ENCODE measurements around the gene TFRC. TPM values are rescaled to one million over a fixed set of nuclear protein-coding genes. Genes with fewer than 3 reads are reported as not detected.
A peak's percentile ranks its signal among the peaks of the same experiment; 100 is the strongest.

TFRC gene
- total and polyA plus RNA-seq, 2 experiments from 2014 or later = 35.5 to 187 TPM

DNA sequence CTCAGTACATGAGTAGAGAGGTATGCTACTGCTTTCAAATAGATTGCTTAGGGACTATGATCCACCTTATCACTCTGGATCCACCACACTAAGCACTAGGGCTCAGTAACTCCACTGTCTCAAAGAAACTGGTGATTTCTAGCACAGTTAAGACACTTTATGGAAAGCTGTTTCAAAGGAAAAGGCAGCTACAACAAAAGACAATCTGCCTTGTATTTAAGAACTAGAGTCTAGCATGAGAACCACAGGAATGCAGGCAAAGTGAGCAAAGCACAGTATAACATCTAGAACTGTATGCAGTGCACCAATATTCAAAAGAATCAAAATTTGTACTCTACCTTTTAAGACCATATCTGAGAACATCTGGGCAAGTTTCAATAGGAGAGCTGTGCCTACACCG is 17.9 kb downstream of the TFRC start:
- Mint-ChIP-seq H3K9me3 (no peaks in the 10 kb centered on the region), H3K4me3 (no peak overlapping the region), H3K27me3 (ENCODE audit: insufficient read depth, low read depth, poor library complexity) (no peaks in the 10 kb centered on the region), H3K4me1 (peaks cover 15% of the 10 kb centered on the region), H3K27ac (peak overlapping the region; percentile 58; the same call in 1 of the 2 replicates), H3K36me3 (ENCODE audit: low read depth) (peaks cover 97% of the 10 kb centered on the region)
- Histone ChIP-seq H3K27ac (ENCODE audit: low read depth) (peak overlapping the region; percentile 15; the same call in 1 of the 2 replicates), H3F3A (replicated peaks; ENCODE audit: low read depth) (peaks cover 6% of the 10 kb centered on the region; the same call in 1 of the 2 replicates), H3K9me2 (ENCODE audit: insufficient read depth) (no peaks in the 10 kb centered on the region), H3K4me3 (no peak overlapping the region), H2AFZ (no peak overlapping the region), H3K4me2 (no peak overlapping the region), H3K4me1 (ENCODE audit: insufficient read depth) (peaks cover 14% of the 10 kb centered on the region), H3K27me3 (ENCODE audit: insufficient read depth) (no peaks in the 10 kb centered on the region), H3K36me3 (ENCODE audit: insufficient read depth) (peaks cover 78% of the 10 kb centered on the region), H3K79me2 (replicated peaks; ENCODE audit: insufficient read depth) (no peaks in the 10 kb centered on the region), H4K20me1 (replicated peaks; ENCODE audit: insufficient read depth) (peaks cover 17% of the 10 kb centered on the region; the same call in 1 of the 2 replicates)
- ATAC-seq (no peak), DNase-seq (ENCODE audit: low spot score) (no peak)
- TF ChIP-seq POLR2AphosphoS5 (IDR thresholded peaks at IDR 0.05; ENCODE audit: low read depth) (no peak), ZNF462 (CRISPR knock-in tag; IDR thresholded peaks at IDR 0.05) (no peak), CREB1 (CRISPR knock-in tag; IDR thresholded peaks at IDR 0.05; ENCODE audit: low read depth) (no peak), JUNB (IDR thresholded peaks at IDR 0.05; ENCODE audit: unreplicated experiment) (no peak), EZH2 (IDR thresholded peaks at IDR 0.05; ENCODE audit: low read depth, unreplicated experiment) (no peak), ETS1 (IDR thresholded peaks at IDR 0.05) (no peak), EZH2phosphoT487 (IDR thresholded peaks at IDR 0.05; ENCODE audit: unreplicated experiment) (no peak), CTCF (conservative IDR thresholded peaks at IDR 0.05; ENCODE audit: low read depth in 2 of 2) (no peak), STAT1 (IDR thresholded peaks at IDR 0.05; ENCODE audit: unreplicated experiment) (no peak), NANOG (IDR thresholded peaks at IDR 0.05; ENCODE audit: borderline replicate concordance) (no peak), ZNF114 (CRISPR knock-in tag; IDR thresholded peaks at IDR 0.05) (no peak), ZNF331 (CRISPR knock-in tag; IDR thresholded peaks at IDR 0.05; ENCODE audit: low read depth) (no peak)
- TF ChIP-seq, protein P1, sequence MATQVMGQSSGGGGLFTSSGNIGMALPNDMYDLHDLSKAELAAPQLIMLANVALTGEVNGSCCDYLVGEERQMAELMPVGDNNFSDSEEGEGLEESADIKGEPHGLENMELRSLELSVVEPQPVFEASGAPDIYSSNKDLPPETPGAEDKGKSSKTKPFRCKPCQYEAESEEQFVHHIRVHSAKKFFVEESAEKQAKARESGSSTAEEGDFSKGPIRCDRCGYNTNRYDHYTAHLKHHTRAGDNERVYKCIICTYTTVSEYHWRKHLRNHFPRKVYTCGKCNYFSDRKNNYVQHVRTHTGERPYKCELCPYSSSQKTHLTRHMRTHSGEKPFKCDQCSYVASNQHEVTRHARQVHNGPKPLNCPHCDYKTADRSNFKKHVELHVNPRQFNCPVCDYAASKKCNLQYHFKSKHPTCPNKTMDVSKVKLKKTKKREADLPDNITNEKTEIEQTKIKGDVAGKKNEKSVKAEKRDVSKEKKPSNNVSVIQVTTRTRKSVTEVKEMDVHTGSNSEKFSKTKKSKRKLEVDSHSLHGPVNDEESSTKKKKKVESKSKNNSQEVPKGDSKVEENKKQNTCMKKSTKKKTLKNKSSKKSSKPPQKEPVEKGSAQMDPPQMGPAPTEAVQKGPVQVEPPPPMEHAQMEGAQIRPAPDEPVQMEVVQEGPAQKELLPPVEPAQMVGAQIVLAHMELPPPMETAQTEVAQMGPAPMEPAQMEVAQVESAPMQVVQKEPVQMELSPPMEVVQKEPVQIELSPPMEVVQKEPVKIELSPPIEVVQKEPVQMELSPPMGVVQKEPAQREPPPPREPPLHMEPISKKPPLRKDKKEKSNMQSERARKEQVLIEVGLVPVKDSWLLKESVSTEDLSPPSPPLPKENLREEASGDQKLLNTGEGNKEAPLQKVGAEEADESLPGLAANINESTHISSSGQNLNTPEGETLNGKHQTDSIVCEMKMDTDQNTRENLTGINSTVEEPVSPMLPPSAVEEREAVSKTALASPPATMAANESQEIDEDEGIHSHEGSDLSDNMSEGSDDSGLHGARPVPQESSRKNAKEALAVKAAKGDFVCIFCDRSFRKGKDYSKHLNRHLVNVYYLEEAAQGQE (IDR thresholded peaks at IDR 0.05; ENCODE audit: unreplicated experiment) = no peak
